WI38 (cell line): ENCODE measurements around the gene FAM9C.

ENCODE experiments used
- H3K4me3 ChIP-seq: 2 replicates; pipeline ENCODE4 v1.5.1; 2011; ENCODE audit warnings: low read depth, mild to moderate bottlenecking, control low read depth, low read length
- CTCF ChIP-seq: IDR thresholded peaks from 2 replicates; pipeline ENCODE4 v1.5.1; 2012; ENCODE audit warnings: low read depth, mild to moderate bottlenecking, control low read depth, low read length

Gene FAM9C

GRCh38 chrX:13081395-13082205 is 37.2 kb upstream of the FAM9C start:
- no peak for TF ChIP-seq CTCF
- H3K4me3 ChIP-seq, result no peak overlapping the region

GRCh38 chrX:13080128-13080795 is 35.8 kb upstream of the FAM9C start:
- no peak for TF ChIP-seq CTCF
- no peak overlapping the region for H3K4me3 ChIP-seq

GRCh38 chrX:13078739-13079444 is 34.5 kb upstream of the FAM9C start:
- no peak for TF ChIP-seq CTCF
- H3K4me3 ChIP-seq, result peak overlapping the region; percentile 21

GRCh38 chrX:13077168-13077567 is 32.7 kb upstream of the FAM9C start:
- no peak for TF ChIP-seq CTCF

GRCh38 chrX:13076176-13076961 is 31.9 kb upstream of the FAM9C start:
- no peak for TF ChIP-seq CTCF

More at GRCh38 chrX:13077168-13077567, 32.7 kb upstream of the FAM9C start:
- H3K4me3 ChIP-seq, result no peak overlapping the region

GRCh38 chrX:13074297-13075262 is 30.2 kb upstream of the FAM9C start:
- no peak for TF ChIP-seq CTCF
- no peak overlapping the region for H3K4me3 ChIP-seq

More at GRCh38 chrX:13076176-13076961, 31.9 kb upstream of the FAM9C start:
- no peak overlapping the region for H3K4me3 ChIP-seq
